Psoas muscle (tissue), 8 donors: ENCODE data around the gene OOSP1. TPM values are rescaled to one million over a fixed set of nuclear protein-coding genes. Genes with fewer than 3 reads are reported as not detected.
"Not testable (repeated sequence)": the region's sequence is repeated elsewhere in the genome, so short reads cannot be mapped to it uniquely, and the experiment has no call there.

ENCODE experiments used
- ATAC-seq, 4 donors: fragments of 200-7000 bp; cut with Tn5 transposase; one replicate each; pipeline ENCODE4 v1.9.1; 2020; ENCODE audit warnings: moderate library complexity in 3 of 4, mild to moderate bottlenecking in 2 of 4
- DNase-seq, 2 donors: peaks; one replicate each; pipeline ENCODE4 v3.0.0-alpha.2; 2020
- H3K27ac ChIP-seq: fragments of 200-600 bp; one replicate; pipeline ENCODE4 v1.8.0; 2022
- H3K27me3 ChIP-seq, 3 donors: fragments of 200-600 bp in 1 of 3; one replicate each; pipeline versions ENCODE4 v1.6.1 to v1.8.0; 2013 to 2022; ENCODE audit warnings: low read length in 2 of 3, mild to moderate bottlenecking in 2 of 3, moderate library complexity in 1 of 3; ENCODE audit not compliant: insufficient read depth in 3 of 3
- H3K36me3 ChIP-seq, 2 donors: fragments of 200-600 bp in 1 of 2; one replicate each; pipeline versions ENCODE4 v1.6.1 to v1.8.0; 2013 to 2022; ENCODE audit warnings: low read depth in 1 of 2, mild to moderate bottlenecking in 1 of 2, moderate library complexity in 1 of 2; ENCODE audit not compliant: insufficient read depth in 1 of 2
- H3K4me1 ChIP-seq: fragments of 200-600 bp; one replicate; pipeline ENCODE4 v1.8.0; 2022
- H3K4me3 ChIP-seq: fragments of 200-600 bp; one replicate; pipeline ENCODE4 v1.8.0; 2022; ENCODE audit warnings: mild to moderate bottlenecking
- H3K9me3 ChIP-seq: fragments of 200-600 bp; one replicate; pipeline ENCODE4 v1.8.0; 2022
- CTCF ChIP-seq: fragments of 200-600 bp; IDR thresholded peaks from one replicate; pipeline ENCODE4 v1.8.0; 2022; ENCODE audit warnings: antibody characterized with exemption
- WGBS, 3 donors: extraction: QIAGEN DNeasy Blood & Tissue Kit; methylation state at CpG; one replicate each; pipeline versions ENCODE4 v1.1.6 to v1.1.7; 2013; 5-methylcytosine and 5-hydroxymethylcytosine counted together
- intact Hi-C, 2 donors: fragments of 100-400 bp; cut with DNase I; formaldehyde crosslinking; loops; one replicate each; pipeline versions ENCODE4 v1.11.0 to v1.14.2; 2022
- polyA plus RNA-seq, 3 donors: library from polyadenylated mRNA; stranded (reverse); fragments of 200-250 nt; gene quantifications; one replicate each; pipeline ENCODE4 v1.2.3, GENCODE V29; 2013
- total RNA-seq, 4 donors: library from RNA; stranded (reverse); fragmentation: NEBNext Ultra II Directional in 2 of 4; extraction: Animal tissue kit (Norgen Biotek cat#: 25700) in 2 of 4; gene quantifications; one replicate each; pipeline versions ENCODE4 v1.2.1 to v1.2.4, GENCODE V29; 2021 to 2023
- donor health status: healthy with polysubstance abuse.
- donor health status: DM: no; HTN: no; CAD: no; lungs with moderate emphysema.
- donor health status: Bipolar disorder and iron deficiency.
- donor health status: healthy.
- donor health status: DM: yes; HTN: yes; CAD: no.
- donor health status: DM: no; HTN: no; CAD: no.
- donor health status: DM: no; HTN: no; CAD: no.
- donor health status: DM: yes; HTN: yes; CAD: no.

OOSP1 gene
- total and polyA plus RNA-seq, 7 donors = 0.22 TPM; not detected in 6

DNA sequence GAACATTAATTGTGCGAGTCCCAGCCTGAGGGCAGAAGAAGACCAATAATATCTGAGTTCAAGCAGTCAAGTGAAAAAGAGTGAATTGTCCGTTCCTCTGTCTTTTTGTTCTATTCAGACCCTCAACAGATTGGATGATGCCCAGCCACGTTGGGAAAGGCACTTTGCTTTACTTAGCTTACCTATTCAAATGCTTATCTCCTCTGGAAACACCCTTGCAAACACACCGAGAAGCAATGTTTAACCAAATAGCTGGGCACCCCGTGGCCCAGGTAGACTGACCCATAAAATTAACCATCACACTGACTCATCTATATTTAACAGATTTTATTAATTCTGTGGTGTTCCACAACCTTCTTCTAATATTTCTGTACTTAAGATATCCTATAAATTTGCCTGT is 34.9 kb downstream of the OOSP1 start:
- no peaks in the 10 kb centered on the region for H3K9me3 ChIP-seq
- no peak for TF ChIP-seq CTCF
- WGBS, 3 donors = 65 to 70% (median 67%) methylated on average over 5 of the region's 5 CpGs
- no peaks in the 10 kb centered on the region for H3K36me3 ChIP-seq
- ATAC-seq (no peak), DNase-seq (no peak)
- H3K27ac ChIP-seq = no peak overlapping the region
- no peaks in the 10 kb centered on the region for H3K27me3 ChIP-seq
- intact Hi-C loops = no loop called here
- H3K4me1 ChIP-seq = no peaks in the 10 kb centered on the region
- H3K4me3 ChIP-seq = no peak overlapping the region

DNA sequence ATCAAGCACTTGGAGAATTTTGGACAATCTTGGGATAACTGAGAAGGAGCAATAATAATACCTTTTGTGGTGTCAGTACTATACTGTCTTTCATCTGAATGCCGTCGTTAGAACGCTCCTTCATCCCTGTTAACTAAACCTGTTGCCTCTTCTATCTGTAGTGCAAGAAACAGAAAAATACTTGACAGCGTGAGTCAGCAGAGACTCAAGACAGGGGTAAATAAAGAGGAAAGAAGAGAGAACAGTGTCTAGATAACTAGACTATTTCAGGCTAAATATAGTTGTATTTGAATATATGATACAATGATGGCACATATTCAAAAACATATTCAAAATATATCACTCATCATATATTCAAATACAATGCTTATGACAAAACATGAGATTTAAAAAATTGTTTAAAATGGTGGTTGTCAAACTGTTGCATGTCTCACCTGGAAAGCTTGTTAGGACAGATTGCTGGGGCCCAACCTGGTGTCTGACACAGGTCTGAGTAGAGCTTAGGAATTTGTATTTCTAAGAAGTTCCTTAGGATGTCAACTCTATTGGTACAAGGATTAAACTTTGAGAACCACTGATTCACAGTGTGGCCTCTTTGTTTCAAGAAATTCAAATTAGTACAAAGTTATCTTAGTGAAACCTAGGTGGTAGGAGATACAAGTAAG is 43.0 kb downstream of the OOSP1 start:
- no peak for TF ChIP-seq CTCF
- H3K27me3 ChIP-seq = no peaks in the 10 kb centered on the region
- H3K4me1 ChIP-seq = no peaks in the 10 kb centered on the region
- ATAC-seq (no peak), DNase-seq (no peak)
- WGBS, 3 donors = 91 to 96% (median 92%) methylated on average over 4 of the region's 4 CpGs
- H3K9me3 ChIP-seq = no peaks in the 10 kb centered on the region
- no peaks in the 10 kb centered on the region for H3K36me3 ChIP-seq
- H3K4me3 ChIP-seq = no peak overlapping the region
- intact Hi-C loops = no loop called here
- no peak overlapping the region for H3K27ac ChIP-seq

- H3K4me3 ChIP-seq, H3K27me3 ChIP-seq, H3K27ac ChIP-seq, ATAC-seq, intact Hi-C loops, DNase-seq, H3K4me1 ChIP-seq, H3K36me3 ChIP-seq, H3K9me3 ChIP-seq: not testable (repeated sequence)
- 61 to 76% (median 66%) methylated on average over 4 of the region's 4 CpGs for WGBS, 3 donors
These were observed 43.8 kb downstream of the OOSP1 start for GRCh38 chr11:59982037-59982436.

DNA sequence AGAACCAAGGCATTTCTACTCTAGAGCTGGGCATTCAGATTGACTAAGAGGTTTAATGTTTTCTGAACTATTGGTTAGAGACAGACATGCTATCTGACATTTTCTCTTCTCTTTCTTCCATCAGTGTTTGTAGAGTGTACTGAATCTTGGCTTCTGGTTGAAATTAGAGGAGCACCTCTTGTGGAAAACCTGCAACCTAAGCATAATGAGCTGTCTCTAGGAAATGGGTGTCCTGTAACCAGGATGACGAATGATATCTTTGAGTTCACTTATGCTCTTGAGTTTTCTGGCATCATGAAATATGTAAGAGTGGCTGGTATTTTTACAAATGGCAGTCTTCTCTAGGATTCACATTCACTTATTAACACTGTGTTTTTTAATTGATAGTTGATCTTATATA is 45.0 kb downstream of the OOSP1 start:
- 70 to 83% (median 78%) methylated on average over 1 of the region's 1 CpG for WGBS, 3 donors
- no peak for TF ChIP-seq CTCF

GRCh38 chr11:59984368-59984767 is 46.1 kb downstream of the OOSP1 start:
- no peak for TF ChIP-seq CTCF
- WGBS, 3 donors = 83 to 84% (median 83%) methylated on average over 3 of the region's 3 CpGs
- ATAC-seq (no peak), DNase-seq (no peak)
- Histone ChIP-seq H3K4me3 (no peak overlapping the region), H3K9me3 (no peaks in the 10 kb centered on the region), H3K4me1 (no peaks in the 10 kb centered on the region), H3K27me3 (no peaks in the 10 kb centered on the region), H3K36me3 (no peaks in the 10 kb centered on the region), H3K27ac (no peak overlapping the region)
- intact Hi-C loops = no loop called here

More for the DNA sequence above, 45.0 kb downstream of the OOSP1 start:
- Histone ChIP-seq H3K4me1 (no peaks in the 10 kb centered on the region), H3K27me3 (no peaks in the 10 kb centered on the region), H3K9me3 (no peaks in the 10 kb centered on the region), H3K4me3 (no peak overlapping the region), H3K27ac (no peak overlapping the region), H3K36me3 (no peaks in the 10 kb centered on the region)
- DNase-seq = no peak
- no peak for ATAC-seq
- intact Hi-C loops = no loop called here
